OCI-LY7 (cell line): ENCODE results near the gene CEP78. TPM values are rescaled to one million over a fixed set of nuclear protein-coding genes. Genes with fewer than 3 reads are reported as not detected.

Experiments
- BruUV-seq: library from RNA; stranded (reverse); fragments of 400-500 nt; replicated peaks from 2 replicates; lab custom pipeline; 2021; lab: Mats Ljungman, UMichigan
- CTCF ChIA-PET: fragments of 300-600 bp; sonication (Branson Sonifier 250); formaldehyde crosslinking; loops from one replicate; lab custom pipeline; 2022; ENCODE audit warnings: antibody characterized with exemption; ENCODE audit not compliant: unreplicated experiment; lab: Charles Lee
- POLR2A ChIA-PET: fragments of 300-600 bp; sonication (Branson Sonifier 250); formaldehyde crosslinking; loops from one replicate; lab custom pipeline; 2022; ENCODE audit warnings: antibody characterized with exemption; lab: Charles Lee
- DNase-seq: peaks from one replicate; pipeline ENCODE4 v3.0.0-alpha.2; 2015; ENCODE audit warnings: low spot score
- H2AFZ ChIP-seq: fragments of 200-600 bp; sonication (generic), shearing (Covaris generic); 2 replicates; pipeline ENCODE4 v1.6.1; 2014; ENCODE audit warnings: mild to moderate bottlenecking, antibody characterized with exemption, low read length, moderate library complexity
- H3K27ac ChIP-seq: fragments of 200-600 bp; sonication (generic); 2 replicates; pipeline ENCODE4 v1.5.1; 2014; ENCODE audit warnings: mixed run types, low read depth, mild to moderate bottlenecking, moderate library complexity, low read length, inconsistent platforms; ENCODE audit not compliant: poor library complexity, severe bottlenecking
- H3K36me3 ChIP-seq: fragments of 200-600 bp; sonication (generic); 2 replicates; pipeline ENCODE4 v1.6.1; 2014; ENCODE audit warnings: mild to moderate bottlenecking, antibody characterized with exemption, low read length, moderate library complexity, mixed read lengths; ENCODE audit not compliant: insufficient read depth
- H3K4me1 ChIP-seq: fragments of 200-600 bp; sonication (generic); 2 replicates; pipeline ENCODE4 v1.5.1; 2014; ENCODE audit warnings: mild to moderate bottlenecking, low read length; ENCODE audit not compliant: insufficient read depth, poor library complexity, severe bottlenecking
- H3K4me2 ChIP-seq: fragments of 200-600 bp; sonication (generic); 2 replicates; pipeline ENCODE4 v1.6.1; 2014; ENCODE audit warnings: mild to moderate bottlenecking, low read length
- H3K4me3 ChIP-seq: fragments of 200-600 bp; sonication (generic); 2 replicates; pipeline ENCODE4 v1.5.1; 2014; ENCODE audit warnings: mild to moderate bottlenecking, low read depth, low read length; ENCODE audit not compliant: poor library complexity, severe bottlenecking
- H3K79me2 ChIP-seq: fragments of 200-600 bp; sonication (generic); 2 replicates; pipeline ENCODE4 v1.6.1; 2016; ENCODE audit warnings: low read depth, mild to moderate bottlenecking, low read length, moderate library complexity, mixed read lengths; ENCODE audit not compliant: insufficient read depth
- H3K9me2 ChIP-seq: fragments of 200-600 bp; sonication (generic); 2 replicates; pipeline ENCODE4 v1.6.1; 2016; ENCODE audit warnings: mild to moderate bottlenecking, low read length, mixed read lengths; ENCODE audit not compliant: insufficient read depth
- H3K9me3 ChIP-seq: fragments of 200-600 bp; sonication (generic); 2 replicates; pipeline ENCODE4 v1.6.1; 2014; ENCODE audit warnings: mild to moderate bottlenecking, mixed run types, low read length, mixed read lengths
- H4K20me1 ChIP-seq: fragments of 200-600 bp; sonication (generic); 2 replicates; pipeline ENCODE4 v1.6.1; 2014; ENCODE audit warnings: mild to moderate bottlenecking, antibody characterized with exemption, low read length, moderate library complexity, mixed read lengths; ENCODE audit not compliant: insufficient read depth
- CTCF ChIP-seq: fragments of 200-600 bp; sonication (generic); conservative IDR thresholded peaks from 2 replicates; pipeline ENCODE4 v1.5.1; 2014; ENCODE audit warnings: mild to moderate bottlenecking, antibody characterized with exemption, low read length, moderate library complexity, mixed read lengths
- EZH2phosphoT487 ChIP-seq: fragments of 200-600 bp; sonication (generic); IDR thresholded peaks from 2 replicates; pipeline ENCODE4 v1.6.1; 2018; ENCODE audit warnings: low read depth, borderline replicate concordance, mild to moderate bottlenecking, mixed run types, antibody characterized with exemption, low read length, moderate library complexity, mixed read lengths
- intact Hi-C: fragments of 100-400 bp; cut with micrococcal nuclease; formaldehyde crosslinking; loops from one replicate; pipeline ENCODE4 v1.10.0; 2022; ENCODE audit not compliant: unreplicated experiment
- total RNA-seq, 2 experiments: library from RNA; depleted of rRNA in 1 of 2; stranded (reverse); fragments of >200 nt in 1 of 2; shearing (Covaris generic) in 1 of 2; gene quantifications; 2 replicates each; pipeline ENCODE4 v1.2.3, GENCODE V29; 2014 to 2022

Gene CEP78
- total RNA-seq, 2 experiments from 2014 or later, result 49.5 to 59.3 TPM

DNA sequence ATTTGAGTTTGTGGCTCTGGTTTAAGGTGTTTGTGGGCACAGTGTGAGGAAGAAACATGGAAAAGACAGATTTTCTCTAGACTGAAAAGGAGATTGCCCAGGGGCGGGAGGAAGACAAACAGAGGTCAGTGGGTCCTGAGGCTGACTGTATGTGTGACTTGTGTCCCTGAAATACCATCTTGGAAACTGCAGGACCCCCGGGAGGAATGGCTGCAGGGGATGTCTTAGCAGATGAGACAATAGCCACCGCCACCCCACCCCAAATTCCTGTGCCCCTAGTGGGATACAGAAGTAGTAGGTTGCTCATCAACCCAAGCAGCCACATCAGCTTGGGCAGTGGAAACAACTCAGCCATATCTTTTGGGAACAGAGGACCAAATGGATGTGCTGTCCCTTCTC lies 59.3 kb downstream of the CEP78 start:
- Histone ChIP-seq H3K9me3 (peaks cover 4% of the 10 kb centered on the region; the same call in 1 of the 2 replicates), H3K4me2 (no peak overlapping the region), H2AFZ (no peak overlapping the region), H3K4me3 (no peak overlapping the region), H3K36me3 (peaks cover 18% of the 10 kb centered on the region), H3K4me1 (peaks cover 22% of the 10 kb centered on the region), H3K27ac (no peak overlapping the region), H3K9me2 (no peaks in the 10 kb centered on the region), H4K20me1 (peaks cover 11% of the 10 kb centered on the region; the same call in 1 of the 2 replicates), H3K79me2 (peaks cover 28% of the 10 kb centered on the region)
- POLR2A ChIA-PET, result interaction anchor here (1.4 to 3.4 kb wide), 2 partner anchors 32 to 60 kb away, joined by 4 to 18 read pairs; partner anchors contain the start of gene CEP78
- BruUV-seq, result no TSS peak
- no peak for DNase-seq
- CTCF ChIA-PET, result no interaction called here
- intact Hi-C loops, result loop anchor here (5.0 kb wide), 2 partner anchors 33 to 1118 kb away; partner anchors contain the start of gene VPS13A
- no peak for TF ChIP-seq EZH2phosphoT487
- TF ChIP-seq CTCF, result no peak

GRCh38 chr9:78295731-78296130 lies 59.9 kb downstream of the CEP78 start:
- CTCF ChIA-PET, result no interaction called here
- peaks cover 11% of the 10 kb centered on the region; the same call in 1 of the 2 replicates for H4K20me1 ChIP-seq
- intact Hi-C loops, result loop anchor here (2.0 to 5.0 kb wide), 3 partner anchors 33 to 1118 kb away; partner anchors contain the start of gene VPS13A
- peaks cover 4% of the 10 kb centered on the region; the same call in 1 of the 2 replicates for H3K9me3 ChIP-seq
- H2AFZ ChIP-seq, result peak overlapping the region; percentile 93; the same call in 1 of the 2 replicates
- H3K79me2 ChIP-seq, result peaks cover 33% of the 10 kb centered on the region
- BruUV-seq, result no TSS peak
- H3K4me3 ChIP-seq, result no peak overlapping the region
- peaks cover 22% of the 10 kb centered on the region for H3K4me1 ChIP-seq
- no peaks in the 10 kb centered on the region for H3K9me2 ChIP-seq
- POLR2A ChIA-PET, result interaction anchor here (1.4 to 3.4 kb wide), 4 partner anchors 11 to 60 kb away, joined by 4 to 18 read pairs (median 10); partner anchors contain the start of gene CEP78
- no peak for TF ChIP-seq EZH2phosphoT487
- no peak for TF ChIP-seq CTCF
- DNase-seq, result no peak
- peaks cover 24% of the 10 kb centered on the region for H3K36me3 ChIP-seq
- peak overlapping the region; percentile 78; the same call in 1 of the 2 replicates for H3K4me2 ChIP-seq
- H3K27ac ChIP-seq, result no peak overlapping the region
